Medulla oblongata (tissue), 1 donor: ENCODE results near the gene ZMYND8.
"Not testable (repeated sequence)": the region's sequence is repeated elsewhere in the genome, so short reads cannot be mapped to it uniquely, and the experiment has no call there.

ENCODE experiments used
- DNase-seq: peaks from one replicate; pipeline ENCODE4 v3.0.0-alpha.2; 2015; ENCODE audit errors: extremely low spot score

ZMYND8 gene

DNA sequence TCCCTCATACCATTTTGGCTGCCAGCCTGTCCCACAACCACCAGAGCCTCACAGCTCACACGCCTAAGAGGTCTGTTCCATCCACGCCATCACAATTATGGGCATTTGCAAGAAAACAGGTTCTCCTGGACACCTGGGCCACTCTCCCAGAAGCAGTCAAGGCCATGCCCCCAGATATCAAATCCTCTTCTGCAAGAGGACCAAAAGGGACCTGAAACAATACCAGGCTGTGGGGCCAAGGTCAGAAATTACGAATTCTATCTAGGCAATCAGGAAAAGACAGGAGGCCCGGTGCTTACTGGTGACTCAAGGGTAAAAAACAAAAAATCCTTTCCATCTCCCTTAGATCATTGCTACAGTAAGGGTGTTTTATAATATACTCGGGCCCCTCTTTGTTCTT lies 69.8 kb downstream of the ZMYND8 start:
- no peak for DNase-seq

DNA sequence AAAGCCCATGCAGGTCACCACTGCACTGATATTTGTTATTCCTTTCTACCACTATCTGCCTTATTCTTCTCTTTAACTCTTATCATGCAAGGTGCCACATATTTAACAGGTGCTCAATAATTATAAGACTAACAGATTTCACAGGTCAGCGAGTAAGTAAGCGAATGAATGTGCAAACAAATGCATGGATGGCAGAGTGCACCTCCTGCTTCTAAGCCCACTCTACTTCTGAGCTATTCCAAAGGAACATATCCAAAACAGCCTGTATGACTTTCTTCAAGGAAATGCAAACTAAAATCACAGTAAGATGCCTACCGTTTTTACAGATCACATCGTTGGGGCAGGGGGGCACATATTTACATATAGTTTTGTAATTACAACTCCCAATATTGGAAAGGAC lies 71.3 kb downstream of the ZMYND8 start:
- DNase-seq: no peak

DNA sequence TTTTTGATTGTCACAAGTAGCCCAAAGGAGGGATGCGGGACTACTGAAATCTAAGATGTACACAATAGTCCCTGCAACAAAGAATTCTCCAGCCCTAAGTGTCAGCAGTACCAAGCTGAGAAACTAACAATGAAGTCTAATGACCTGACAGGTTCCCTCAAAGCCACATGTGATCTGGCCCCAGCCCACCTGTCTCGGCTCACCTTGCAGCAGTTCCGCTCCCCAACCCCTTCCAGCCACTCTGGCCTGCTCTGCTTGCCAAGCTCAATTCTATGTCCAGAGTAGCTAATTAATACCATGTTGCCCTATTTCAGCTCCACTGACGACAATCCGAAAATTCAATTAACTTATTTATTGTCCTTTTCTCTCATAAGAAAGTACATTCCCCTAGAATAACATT lies 72.1 kb downstream of the ZMYND8 start:
- DNase-seq: no peak

DNA sequence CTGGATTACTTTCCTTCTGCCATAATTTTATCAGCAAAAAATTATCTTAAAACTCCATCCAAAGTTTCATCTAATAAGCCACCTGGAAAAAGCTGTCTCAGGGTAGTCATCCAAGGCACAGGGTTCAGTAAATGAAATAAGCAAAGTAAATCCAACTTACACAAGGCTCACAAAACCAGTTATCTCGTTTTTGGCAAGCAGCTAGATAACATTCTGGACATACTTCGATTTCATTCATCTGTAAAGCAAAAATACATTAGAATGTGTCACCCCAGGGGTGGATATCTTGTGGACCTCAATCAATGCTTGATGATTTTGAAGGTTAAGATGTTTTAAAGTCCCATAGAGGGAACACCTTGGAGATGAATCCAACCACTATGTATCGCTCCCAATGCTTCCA lies 73.1 kb downstream of the ZMYND8 start:
- DNase-seq: no peak

DNA sequence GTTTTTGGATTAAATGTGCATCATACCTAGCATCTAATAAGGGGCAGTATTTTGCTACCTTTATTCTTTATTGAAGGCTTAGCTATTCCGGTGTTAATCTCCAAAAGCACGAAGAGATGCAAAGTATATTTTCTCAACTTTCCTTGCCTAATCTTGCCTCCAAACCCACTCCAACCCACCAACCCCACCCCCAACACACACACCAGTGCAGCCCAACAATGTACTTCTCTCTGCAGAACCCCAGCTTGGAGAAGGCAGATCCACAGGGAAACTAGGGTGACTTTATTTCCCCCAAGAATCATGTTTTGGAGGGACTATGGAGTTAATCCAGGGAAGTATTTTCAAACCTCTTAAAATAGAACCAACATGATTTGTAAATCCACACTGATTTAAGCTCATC lies 73.6 kb downstream of the ZMYND8 start:
- no peak for DNase-seq

DNA sequence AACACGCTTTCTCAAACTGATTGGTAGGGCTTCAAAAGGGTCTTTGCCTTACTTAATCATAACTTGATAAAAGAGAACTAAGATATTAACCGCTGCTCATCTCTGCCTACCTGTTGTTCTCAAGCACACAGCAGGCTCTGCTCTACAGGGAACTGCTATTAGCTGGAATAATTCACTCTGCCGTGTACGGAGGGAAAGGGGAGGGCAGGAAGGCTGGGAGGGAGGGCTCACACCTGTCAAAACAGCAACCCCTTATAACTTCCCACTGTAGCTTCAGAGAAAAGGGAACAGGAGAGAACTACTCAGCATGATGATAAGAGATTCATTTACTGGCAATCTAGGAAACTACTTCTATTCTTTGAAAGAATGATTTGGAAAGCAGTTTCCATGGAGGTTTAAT lies 75.1 kb downstream of the ZMYND8 start:
- DNase-seq: no peak

DNA sequence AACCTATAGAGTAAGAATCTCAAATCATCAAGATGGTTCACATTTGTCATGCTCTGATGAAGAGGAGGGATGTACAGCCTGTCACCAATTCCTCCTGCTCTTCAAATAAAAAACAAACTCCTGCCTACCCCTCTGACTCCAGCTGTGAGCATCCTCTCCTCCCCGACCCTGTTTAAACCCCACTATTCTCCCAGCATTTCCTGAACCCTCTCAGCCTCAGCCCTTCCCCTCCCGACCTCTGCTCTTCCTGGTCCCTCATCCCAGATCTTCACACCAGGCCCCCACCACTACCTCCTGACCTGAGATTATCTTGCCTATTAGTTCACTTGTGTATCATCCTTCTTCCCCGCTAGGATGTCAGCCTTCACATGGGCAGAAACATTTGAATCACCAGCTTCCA lies 75.8 kb downstream of the ZMYND8 start:
- DNase-seq: no peak

DNA sequence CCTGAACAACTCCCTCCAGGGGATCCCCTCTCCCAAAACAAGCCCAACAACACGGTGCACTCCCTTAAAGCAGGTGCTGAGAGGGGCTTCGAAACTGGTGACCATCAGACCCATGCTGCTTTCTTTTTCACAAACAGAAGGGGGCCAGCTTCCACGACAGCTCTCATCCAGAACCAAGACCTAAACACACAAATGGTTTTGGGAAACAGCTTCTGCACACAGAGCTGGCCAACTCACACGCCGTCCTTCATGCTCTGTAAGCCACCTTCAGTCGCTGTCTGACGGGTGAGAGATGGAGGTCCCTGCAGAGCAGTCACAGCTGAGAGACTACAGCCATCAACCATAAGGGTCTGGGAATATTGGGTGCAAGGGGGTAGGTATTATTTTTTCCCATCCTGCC lies 76.3 kb downstream of the ZMYND8 start:
- DNase-seq: no peak

DNA sequence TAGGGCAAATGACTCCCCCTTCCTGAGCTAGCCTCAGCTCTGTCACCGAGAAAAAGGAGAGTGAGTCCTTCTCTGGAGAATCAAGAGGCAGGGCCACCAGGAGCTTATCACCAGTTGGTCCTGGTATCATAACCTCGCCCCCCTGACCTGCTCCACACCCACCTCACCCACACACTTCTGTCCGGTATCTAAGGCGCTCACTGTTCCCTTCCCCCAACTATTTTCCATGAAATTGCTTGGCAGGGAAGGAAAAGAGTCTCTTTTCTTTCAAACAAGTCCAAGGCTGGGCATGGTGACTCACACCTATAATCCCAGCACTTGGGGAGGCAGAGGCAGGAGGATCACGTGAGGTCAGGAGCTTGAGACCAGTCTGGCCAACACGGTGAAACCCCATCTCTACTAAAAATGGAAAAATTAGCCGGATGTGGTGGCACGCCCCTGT lies 77.6 kb downstream of the ZMYND8 start:
- DNase-seq: no peak

DNA sequence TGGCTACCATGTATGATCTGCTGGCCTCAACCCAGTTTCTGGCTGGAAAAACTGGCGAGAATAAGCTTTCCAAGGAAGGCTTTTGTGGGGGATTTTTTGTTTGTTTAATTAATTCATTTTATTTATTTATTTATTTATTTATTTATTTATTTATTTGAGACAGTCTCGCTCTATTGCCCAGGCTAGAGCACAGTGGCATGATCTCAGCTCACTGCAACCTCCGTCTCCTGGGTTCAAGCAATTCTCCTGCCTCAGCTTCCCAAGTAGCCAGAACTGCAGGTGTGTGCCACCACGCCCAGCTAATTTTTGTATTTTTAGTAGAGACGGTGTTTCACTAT lies 79.0 kb downstream of the ZMYND8 start:
- DNase-seq: not testable (repeated sequence)

DNA sequence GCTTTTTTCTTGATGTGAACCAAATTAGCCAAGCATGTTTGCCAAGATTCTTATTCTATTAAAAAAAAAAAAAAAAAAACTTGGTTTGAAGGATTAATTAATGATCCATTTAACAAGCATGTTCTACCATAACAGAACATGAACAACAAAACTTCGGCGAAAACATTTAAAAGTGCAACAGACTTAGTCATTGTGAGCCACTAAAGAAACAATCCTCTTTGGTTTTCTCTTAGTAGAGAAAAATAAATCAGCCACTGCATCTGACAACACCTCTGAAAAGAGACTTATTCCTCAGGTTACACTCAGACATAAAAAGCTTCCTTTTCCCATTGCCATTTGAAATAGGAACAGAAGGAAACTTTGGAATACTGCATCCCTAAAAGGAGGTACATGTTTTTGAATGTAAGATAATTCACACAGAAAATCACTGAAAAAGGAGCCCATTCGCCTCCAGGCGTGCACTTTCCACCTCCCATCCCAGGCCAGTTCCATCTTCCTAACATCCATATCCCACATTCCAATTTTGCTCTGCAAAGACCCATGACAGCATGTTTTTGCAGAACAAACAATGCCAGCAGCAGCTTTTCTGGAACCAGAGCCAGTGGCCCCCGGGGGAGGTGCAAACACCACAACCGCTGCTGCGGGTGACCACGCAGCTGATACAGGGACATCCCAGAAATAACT lies 79.5 kb downstream of the ZMYND8 start:
- DNase-seq: peak; percentile 44

DNA sequence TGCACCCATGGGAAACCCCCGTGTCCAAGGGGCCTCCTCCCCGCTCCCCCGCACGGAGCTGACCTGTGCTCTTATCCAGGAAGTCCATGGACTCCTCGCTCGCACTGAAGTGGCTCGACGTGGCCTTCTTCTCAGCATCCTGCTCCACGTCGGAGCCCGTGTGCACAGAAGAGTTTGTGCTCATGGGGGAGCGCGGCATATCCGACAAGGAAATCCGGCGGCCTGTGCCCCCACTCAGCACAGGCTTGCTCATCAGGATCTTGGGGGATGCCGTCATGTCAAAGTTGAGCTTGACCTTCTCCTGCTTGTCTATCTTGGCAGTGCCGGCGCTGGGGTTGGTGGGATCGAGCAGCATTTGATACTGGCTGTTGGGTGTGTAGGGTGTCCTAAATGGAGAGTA lies 80.2 kb downstream of the ZMYND8 start:
- no peak for DNase-seq

DNA sequence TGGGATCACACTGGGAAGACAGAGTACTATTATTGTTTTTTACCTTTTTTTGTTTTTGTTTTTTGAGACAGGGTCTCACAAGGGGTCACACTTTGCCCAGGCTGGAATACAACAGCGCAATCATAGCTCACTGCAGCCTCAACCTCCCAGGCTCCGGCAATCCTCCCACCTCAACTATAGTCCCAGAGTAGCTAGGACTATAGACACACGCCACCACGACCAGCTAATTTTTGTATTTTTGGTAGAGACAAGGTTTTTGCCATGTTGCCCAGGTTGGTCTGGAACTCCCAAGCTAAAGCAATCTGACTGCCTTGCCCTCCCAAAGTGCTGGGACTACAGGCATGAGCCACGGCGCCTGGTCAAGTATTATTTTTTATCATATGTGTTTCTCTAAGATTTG lies 81.0 kb downstream of the ZMYND8 start:
- DNase-seq: no peak

DNA sequence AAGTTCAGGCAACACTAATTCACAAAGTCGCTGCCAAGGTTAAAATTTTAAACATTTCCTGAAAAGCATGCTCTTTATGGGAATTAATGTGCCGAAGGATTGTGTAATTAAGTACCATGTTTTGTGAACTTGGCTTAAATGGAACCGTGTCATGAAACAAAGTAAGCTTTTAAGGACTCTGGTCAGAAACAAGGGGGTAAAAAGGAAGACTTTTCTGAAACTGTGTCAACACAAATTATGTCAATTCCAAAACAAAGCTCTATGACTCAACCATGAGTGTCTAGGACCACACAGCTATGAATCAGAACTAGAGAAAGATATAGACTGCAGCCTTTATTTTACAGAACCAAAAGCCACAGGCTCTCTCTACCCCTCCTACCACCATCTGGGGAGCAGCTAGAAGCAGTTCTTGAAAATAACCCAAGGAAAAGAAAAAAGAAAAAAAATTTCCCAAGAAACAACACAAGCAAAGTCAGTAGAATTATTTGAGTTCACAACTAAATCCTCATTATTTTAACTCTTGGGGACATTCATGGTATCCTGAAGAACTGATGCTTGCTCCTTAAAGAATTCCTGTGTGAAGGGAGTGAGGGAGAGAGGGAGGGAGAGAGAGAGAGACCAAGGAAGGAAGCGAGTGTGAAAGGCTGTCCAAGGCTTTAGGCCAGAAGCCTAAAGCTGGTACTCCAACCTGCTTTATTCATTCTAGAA lies 81.9 kb downstream of the ZMYND8 start:
- DNase-seq: peak; percentile 45

DNA sequence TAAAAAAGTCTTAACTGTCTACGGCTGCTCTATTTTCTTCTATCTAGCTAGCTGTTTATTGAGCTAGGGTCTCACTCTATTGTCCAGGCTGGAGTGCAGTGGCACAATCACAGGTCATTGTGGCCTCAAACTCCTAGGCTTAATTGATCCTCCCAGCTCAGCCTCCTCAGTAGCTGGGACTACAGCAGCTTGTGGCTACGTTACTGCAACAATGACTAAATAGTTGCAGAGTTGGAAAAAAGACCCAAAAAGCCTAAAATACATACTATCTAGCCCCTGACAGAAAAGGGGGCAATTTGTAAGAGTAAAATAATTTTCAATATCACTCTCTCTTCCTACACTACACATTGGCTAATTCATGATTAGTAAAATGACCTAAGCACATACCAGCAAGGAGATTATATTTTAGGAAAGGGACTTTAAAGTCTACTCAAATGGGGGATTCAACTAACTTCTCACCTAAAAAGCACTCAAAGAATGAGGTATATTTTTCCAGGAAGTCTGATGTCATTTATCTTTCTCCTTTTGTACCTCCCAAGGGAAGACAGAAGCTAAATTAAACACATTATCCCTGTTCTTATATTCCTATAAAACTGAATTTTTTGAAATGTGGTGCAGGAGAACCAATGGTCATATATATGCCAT lies 82.8 kb downstream of the ZMYND8 start:
- DNase-seq: no peak

DNA sequence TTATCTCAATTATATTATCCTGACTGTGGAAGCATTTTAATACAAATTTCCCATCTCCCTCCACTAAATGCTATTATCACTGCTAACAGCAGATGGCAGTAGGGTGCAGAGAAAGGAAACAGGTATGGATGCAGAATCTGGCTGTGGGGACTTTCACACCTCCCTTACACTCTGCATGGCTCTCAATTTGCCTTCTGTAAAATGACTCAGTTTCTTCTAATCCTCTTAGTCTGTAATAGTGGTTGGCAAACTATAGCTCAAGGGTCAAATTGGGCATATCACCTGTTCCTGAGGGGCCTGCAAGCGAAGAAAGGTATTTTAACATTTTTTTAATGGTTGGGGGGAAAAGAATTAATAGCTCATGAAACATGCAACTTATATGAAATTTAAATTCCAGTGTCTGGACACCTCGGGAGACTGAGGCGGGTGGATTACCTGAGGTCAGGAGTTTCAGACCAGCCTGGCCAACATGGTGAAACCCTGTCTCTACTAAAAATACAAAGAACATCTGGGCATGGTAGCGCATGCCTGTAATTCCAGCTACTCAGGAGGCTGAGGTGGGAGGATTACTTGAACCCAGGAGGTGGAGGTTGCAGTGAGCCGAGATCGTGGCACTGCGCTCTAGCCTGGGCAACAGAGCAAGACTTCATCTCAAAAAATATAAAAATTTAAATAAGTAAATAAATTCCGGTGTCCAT lies 83.5 kb downstream of the ZMYND8 start:
- peak; percentile 94 for DNase-seq

DNA sequence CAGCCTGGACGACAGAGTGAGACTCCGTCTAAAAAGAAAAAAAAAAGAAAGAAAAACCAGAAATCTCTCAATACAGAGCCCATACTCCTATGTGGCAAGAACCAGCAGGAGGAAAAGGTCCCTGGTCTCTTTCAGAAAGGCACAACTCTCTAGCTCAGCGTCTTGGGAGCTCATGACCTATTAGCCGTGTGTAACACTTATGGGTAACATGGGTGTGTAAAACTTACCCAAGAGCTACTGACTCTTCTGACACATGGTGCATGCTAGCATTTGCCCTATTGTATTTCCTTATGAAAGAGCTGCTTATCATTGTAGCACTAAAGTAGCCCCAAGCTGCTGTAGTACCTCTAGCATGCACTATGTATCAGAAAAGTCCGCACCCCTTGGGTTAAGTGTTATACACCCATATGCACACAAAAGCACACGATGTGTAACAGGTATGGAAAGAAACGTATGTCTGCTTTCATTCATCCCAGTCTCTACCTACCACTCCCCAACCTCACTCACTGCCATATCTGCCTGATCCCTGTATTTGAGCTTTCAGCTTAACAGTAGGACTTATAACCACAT lies 85.4 kb downstream of the ZMYND8 start:
- DNase-seq: no peak

DNA sequence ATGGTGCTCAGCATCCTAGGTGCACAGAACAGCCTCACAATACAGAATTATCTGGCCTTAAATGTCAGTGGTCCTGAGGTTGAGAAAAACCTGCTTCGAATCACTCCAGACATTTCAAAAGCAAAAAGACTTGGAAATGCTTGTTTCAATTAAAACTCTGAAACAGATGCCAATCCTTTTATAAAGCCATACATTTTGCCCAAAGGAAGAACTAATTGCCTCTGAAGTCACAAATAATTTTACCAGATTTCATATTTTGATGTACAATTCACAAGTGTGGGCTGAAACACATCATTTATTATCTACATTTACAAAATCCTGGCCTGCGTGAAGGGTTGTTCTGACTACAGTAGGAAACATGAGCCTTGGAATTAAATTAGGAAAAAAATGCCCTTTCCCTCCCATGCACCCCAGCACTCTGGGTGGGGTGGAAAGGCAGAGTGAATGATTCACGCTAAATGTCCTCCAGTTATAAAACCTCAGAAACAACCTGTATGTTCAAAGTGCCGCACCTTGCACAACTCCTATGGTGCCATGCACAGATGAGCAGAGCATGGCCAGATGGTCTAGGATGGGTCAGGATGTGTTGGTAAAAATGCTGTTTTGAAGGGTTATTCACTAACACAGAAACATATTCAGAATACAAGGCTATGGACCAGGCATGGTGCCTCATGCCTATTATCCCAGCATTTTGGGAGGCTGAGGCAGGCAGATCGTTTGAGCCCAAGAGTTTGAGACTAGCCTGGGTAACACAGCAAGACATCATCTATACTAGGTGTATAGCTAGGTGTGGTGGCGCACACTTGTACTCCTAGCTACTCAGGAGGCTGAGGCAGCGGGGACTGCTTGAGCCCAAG lies 87.0 kb downstream of the ZMYND8 start:
- no peak for DNase-seq

DNA sequence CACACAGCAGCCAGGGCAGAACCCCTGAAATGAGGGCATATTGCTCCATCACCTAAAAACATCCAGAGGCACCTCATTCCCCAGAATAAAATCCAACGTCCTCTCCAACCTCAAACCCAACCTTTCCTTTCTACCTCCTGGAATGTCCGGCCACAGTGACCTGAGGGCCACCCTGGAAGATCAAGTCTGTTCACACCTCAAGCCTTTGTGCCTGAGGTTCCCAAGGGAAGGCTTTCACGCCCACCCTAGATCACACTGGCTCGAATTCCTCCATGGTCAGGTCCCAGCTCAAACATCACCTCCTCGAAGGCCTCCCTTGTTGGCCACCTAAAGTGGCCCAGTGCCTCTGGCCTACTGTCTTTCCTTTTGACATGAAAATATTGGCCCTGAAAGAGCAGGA lies 88.9 kb downstream of the ZMYND8 start:
- no peak for DNase-seq

DNA sequence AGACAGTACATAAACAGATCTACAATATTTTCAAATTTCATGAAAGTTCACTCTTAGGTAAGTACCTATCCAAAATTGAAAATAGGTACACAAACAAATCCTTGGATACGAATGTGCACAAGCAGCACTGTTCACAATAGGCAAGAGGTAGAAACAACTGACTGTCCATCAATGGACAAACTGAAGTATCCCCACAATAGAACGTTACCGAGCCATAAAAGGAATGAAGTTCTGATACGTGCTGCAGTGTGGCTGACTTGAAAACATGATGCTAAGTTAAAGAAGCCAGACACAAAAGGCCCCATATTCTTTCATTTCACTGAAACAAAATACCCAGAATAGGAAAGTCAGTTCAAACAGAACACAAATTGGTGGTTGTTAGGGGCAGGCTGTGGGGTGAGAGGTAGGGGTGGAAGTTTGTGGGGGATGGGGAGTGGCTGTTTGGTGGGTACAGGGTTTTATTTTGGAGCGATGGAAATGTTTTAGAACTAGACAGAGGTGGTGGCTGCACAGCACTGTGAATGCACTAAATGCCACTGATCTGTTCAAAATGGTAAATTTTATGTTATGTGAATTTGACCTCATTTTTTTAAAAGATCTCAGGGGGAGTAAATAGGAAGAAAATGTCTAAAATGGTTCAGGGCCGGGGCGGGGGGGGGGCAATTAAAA lies 89.5 kb downstream of the ZMYND8 start:
- DNase-seq: no peak

DNA sequence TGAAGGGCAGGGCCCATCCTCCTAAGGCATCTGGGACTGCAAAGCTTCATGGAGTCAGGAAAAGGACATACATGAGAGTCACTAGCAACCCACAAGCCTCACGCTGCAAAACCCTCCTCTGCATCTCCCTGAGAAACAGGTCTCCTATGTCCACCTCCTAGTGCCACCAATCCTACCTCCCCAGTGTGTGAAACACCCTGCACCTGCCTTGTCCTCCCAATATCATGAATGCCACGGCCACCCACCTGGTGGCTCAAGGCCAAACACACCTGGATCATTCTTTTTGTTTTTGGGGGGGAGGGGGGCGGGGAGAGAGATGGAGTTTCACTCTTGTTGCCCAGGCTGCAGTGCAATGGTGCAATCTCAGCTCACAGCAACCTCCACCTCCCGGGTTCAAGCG lies 90.5 kb downstream of the ZMYND8 start:
- no peak for DNase-seq
